ENCODE data around the gene PLPP4. TPM values are rescaled to one million over a fixed set of nuclear protein-coding genes. Genes with fewer than 3 reads are reported as not detected.

Gene PLPP4
- total and polyA plus RNA-seq, 10 of the 15 experiments (the other 5 are each of a cell fraction or from before 2014, with no cell fraction given), result 0.08 to 3.1 (median 0.26) TPM; not detected in 3

DNA sequence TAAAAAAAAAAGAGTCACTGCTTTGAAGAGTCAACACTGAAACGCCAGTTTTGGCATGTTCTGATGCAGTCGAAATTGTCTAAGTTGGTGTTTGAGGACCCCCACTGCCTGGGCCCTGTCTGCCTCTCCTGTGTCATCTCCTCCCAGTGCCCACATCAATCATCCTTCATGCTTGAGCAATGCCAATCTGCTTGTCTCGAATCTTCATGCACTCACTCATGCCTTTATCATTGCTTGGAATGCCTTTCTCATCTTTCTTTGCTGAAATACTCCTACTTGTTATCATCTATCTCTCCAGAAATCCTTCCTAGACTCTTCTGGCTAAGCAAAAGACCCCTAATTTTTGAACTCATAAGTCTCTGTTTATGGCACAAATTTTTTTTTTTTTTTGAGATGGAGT lies 42.1 kb upstream of the PLPP4 start:
- no peak overlapping the region for H2AFZ ChIP-seq (ENCODE audit: control insufficient read depth, low read depth, low read length)
- POLR2A ChIA-PET, result no interaction called here
- no peak overlapping the region for H3K9ac ChIP-seq (ENCODE audit: control insufficient read depth, insufficient read depth, low read length)
- RAD21 ChIA-PET (ENCODE audit: unreplicated experiment), result no interaction called here
- in situ Hi-C loops (cut with MboI), result no loop called here
- DNase-seq (ENCODE audit: low read depth, low spot score) (no peak), FAIRE-seq (no peak), ATAC-seq (no peak)
- H4K20me1 ChIP-seq (ENCODE audit: control insufficient read depth, insufficient read depth), result no peaks in the 10 kb centered on the region
- no peak overlapping the region for H3K27ac ChIP-seq (ENCODE audit: control insufficient read depth, insufficient read depth)
- intact Hi-C loops (cut with micrococcal nuclease; ENCODE audit: unreplicated experiment), result no loop called here
- H3K27me3 ChIP-seq (replicated peaks in 1 of 2; ENCODE audit: control insufficient read depth in 2 of 2, insufficient read depth in 2 of 2, low read length in 1 of 2), result no peaks in the 10 kb centered on the region; a peak in 1 of 4 replicates
- no peaks in the 10 kb centered on the region for H3K4me1 ChIP-seq (ENCODE audit: control insufficient read depth, insufficient read depth, low read length)
- no peaks in the 10 kb centered on the region for H3K79me2 ChIP-seq (ENCODE audit: control insufficient read depth, insufficient read depth, low read length)
- H3K9me3 ChIP-seq (replicated peaks; ENCODE audit: control insufficient read depth, insufficient read depth, low read length), result no peaks in the 10 kb centered on the region
- WGBS (ENCODE audit: insufficient coverage, insufficient replicate concordance, low lambda C conversion rate, missing lambda C conversion rate), result 0% methylated on average over 3 of the region's 3 CpGs
- H3K4me3 ChIP-seq, result no peak overlapping the region
- SMC1A ChIA-PET (ENCODE audit: uncharacterized antibody, unreplicated experiment), result no interaction called here
- no peaks in the 10 kb centered on the region for H3K36me3 ChIP-seq (ENCODE audit: control insufficient read depth in 2 of 2, insufficient read depth in 2 of 2, low read length in 1 of 2)
- H3K4me2 ChIP-seq (ENCODE audit: control insufficient read depth, insufficient read depth), result no peak overlapping the region
- no TSS peak for BruUV-seq (replicated peaks)
- CTCF ChIA-PET, result no interaction called here
- TF ChIP-seq JUND (IDR thresholded peaks at IDR 0.05; ENCODE audit: low read depth, low read length) (no peak), LARP7 (IDR thresholded peaks at IDR 0.05) (no peak), MTA2 (IDR thresholded peaks at IDR 0.05; ENCODE audit: low read depth) (no peak), ASH2L (IDR thresholded peaks at IDR 0.05; ENCODE audit: borderline replicate concordance, low read depth) (no peak), SPI1 (IDR thresholded peaks at IDR 0.05; ENCODE audit: borderline replicate concordance, insufficient read depth, low read depth, low read length) (no peak)
- TF ChIP-seq, protein P1, sequence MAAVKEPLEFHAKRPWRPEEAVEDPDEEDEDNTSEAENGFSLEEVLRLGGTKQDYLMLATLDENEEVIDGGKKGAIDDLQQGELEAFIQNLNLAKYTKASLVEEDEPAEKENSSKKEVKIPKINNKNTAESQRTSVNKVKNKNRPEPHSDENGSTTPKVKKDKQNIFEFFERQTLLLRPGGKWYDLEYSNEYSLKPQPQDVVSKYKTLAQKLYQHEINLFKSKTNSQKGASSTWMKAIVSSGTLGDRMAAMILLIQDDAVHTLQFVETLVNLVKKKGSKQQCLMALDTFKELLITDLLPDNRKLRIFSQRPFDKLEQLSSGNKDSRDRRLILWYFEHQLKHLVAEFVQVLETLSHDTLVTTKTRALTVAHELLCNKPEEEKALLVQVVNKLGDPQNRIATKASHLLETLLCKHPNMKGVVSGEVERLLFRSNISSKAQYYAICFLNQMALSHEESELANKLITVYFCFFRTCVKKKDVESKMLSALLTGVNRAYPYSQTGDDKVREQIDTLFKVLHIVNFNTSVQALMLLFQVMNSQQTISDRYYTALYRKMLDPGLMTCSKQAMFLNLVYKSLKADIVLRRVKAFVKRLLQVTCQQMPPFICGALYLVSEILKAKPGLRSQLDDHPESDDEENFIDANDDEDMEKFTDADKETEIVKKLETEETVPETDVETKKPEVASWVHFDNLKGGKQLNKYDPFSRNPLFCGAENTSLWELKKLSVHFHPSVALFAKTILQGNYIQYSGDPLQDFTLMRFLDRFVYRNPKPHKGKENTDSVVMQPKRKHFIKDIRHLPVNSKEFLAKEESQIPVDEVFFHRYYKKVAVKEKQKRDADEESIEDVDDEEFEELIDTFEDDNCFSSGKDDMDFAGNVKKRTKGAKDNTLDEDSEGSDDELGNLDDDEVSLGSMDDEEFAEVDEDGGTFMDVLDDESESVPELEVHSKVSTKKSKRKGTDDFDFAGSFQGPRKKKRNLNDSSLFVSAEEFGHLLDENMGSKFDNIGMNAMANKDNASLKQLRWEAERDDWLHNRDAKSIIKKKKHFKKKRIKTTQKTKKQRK (IDR thresholded peaks at IDR 0.05; ENCODE audit: low read depth, low read length), result no peak
- TF ChIP-seq, protein P2, sequence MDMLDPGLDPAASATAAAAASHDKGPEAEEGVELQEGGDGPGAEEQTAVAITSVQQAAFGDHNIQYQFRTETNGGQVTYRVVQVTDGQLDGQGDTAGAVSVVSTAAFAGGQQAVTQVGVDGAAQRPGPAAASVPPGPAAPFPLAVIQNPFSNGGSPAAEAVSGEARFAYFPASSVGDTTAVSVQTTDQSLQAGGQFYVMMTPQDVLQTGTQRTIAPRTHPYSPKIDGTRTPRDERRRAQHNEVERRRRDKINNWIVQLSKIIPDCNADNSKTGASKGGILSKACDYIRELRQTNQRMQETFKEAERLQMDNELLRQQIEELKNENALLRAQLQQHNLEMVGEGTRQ (IDR thresholded peaks at IDR 0.05; ENCODE audit: borderline replicate concordance, low read depth, low read length), result no peak
- TF ChIP-seq, protein P3, sequence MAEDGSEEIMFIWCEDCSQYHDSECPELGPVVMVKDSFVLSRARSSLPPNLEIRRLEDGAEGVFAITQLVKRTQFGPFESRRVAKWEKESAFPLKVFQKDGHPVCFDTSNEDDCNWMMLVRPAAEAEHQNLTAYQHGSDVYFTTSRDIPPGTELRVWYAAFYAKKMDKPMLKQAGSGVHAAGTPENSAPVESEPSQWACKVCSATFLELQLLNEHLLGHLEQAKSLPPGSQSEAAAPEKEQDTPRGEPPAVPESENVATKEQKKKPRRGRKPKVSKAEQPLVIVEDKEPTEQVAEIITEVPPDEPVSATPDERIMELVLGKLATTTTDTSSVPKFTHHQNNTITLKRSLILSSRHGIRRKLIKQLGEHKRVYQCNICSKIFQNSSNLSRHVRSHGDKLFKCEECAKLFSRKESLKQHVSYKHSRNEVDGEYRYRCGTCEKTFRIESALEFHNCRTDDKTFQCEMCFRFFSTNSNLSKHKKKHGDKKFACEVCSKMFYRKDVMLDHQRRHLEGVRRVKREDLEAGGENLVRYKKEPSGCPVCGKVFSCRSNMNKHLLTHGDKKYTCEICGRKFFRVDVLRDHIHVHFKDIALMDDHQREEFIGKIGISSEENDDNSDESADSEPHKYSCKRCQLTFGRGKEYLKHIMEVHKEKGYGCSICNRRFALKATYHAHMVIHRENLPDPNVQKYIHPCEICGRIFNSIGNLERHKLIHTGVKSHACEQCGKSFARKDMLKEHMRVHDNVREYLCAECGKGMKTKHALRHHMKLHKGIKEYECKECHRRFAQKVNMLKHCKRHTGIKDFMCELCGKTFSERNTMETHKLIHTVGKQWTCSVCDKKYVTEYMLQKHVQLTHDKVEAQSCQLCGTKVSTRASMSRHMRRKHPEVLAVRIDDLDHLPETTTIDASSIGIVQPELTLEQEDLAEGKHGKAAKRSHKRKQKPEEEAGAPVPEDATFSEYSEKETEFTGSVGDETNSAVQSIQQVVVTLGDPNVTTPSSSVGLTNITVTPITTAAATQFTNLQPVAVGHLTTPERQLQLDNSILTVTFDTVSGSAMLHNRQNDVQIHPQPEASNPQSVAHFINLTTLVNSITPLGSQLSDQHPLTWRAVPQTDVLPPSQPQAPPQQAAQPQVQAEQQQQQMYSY (CRISPR knock-in tag; IDR thresholded peaks at IDR 0.05), result no peak
- TF ChIP-seq, protein P4, sequence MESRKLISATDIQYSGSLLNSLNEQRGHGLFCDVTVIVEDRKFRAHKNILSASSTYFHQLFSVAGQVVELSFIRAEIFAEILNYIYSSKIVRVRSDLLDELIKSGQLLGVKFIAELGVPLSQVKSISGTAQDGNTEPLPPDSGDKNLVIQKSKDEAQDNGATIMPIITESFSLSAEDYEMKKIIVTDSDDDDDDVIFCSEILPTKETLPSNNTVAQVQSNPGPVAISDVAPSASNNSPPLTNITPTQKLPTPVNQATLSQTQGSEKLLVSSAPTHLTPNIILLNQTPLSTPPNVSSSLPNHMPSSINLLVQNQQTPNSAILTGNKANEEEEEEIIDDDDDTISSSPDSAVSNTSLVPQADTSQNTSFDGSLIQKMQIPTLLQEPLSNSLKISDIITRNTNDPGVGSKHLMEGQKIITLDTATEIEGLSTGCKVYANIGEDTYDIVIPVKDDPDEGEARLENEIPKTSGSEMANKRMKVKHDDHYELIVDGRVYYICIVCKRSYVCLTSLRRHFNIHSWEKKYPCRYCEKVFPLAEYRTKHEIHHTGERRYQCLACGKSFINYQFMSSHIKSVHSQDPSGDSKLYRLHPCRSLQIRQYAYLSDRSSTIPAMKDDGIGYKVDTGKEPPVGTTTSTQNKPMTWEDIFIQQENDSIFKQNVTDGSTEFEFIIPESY (IDR thresholded peaks at IDR 0.05), result no peak
- TF ChIP-seq, protein P5, sequence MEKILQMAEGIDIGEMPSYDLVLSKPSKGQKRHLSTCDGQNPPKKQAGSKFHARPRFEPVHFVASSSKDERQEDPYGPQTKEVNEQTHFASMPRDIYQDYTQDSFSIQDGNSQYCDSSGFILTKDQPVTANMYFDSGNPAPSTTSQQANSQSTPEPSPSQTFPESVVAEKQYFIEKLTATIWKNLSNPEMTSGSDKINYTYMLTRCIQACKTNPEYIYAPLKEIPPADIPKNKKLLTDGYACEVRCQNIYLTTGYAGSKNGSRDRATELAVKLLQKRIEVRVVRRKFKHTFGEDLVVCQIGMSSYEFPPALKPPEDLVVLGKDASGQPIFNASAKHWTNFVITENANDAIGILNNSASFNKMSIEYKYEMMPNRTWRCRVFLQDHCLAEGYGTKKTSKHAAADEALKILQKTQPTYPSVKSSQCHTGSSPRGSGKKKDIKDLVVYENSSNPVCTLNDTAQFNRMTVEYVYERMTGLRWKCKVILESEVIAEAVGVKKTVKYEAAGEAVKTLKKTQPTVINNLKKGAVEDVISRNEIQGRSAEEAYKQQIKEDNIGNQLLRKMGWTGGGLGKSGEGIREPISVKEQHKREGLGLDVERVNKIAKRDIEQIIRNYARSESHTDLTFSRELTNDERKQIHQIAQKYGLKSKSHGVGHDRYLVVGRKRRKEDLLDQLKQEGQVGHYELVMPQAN (conservative IDR thresholded peaks at IDR 0.05), result no peak

All from GM12878 (cell line).